Endothelial cell (in vitro differentiated cells): Measurements from ENCODE around the gene SF1. TPM values are rescaled to one million over a fixed set of nuclear protein-coding genes. Genes with fewer than 3 reads are reported as not detected.

Source experiments
- DNase-seq: peaks from one replicate; pipeline ENCODE4 v3.0.0; 2021; ENCODE audit warnings: low spot score
- H3K27ac Mint-ChIP-seq: one replicate; pipeline ENCODE4 v1.8.0; 2021; ENCODE audit warnings: mixed read lengths, inconsistent platforms; ENCODE audit not compliant: unreplicated experiment
- H3K27me3 Mint-ChIP-seq: one replicate; pipeline ENCODE4 v1.8.0; 2021; ENCODE audit warnings: mild to moderate bottlenecking, moderate library complexity, mixed read lengths, inconsistent platforms; ENCODE audit not compliant: unreplicated experiment
- H3K36me3 Mint-ChIP-seq: one replicate; pipeline ENCODE4 v1.8.0; 2021; ENCODE audit warnings: mild to moderate bottlenecking, low read depth, mixed read lengths, inconsistent platforms; ENCODE audit not compliant: unreplicated experiment
- H3K4me1 Mint-ChIP-seq: one replicate; pipeline ENCODE4 v1.8.0; 2021; ENCODE audit warnings: mild to moderate bottlenecking, mixed read lengths, inconsistent platforms; ENCODE audit not compliant: unreplicated experiment
- H3K4me3 Mint-ChIP-seq: one replicate; pipeline ENCODE4 v1.8.0; 2021; ENCODE audit warnings: mild to moderate bottlenecking, mixed read lengths, inconsistent platforms; ENCODE audit not compliant: unreplicated experiment
- H3K9me3 Mint-ChIP-seq: one replicate; pipeline ENCODE4 v1.8.0; 2021; ENCODE audit warnings: mixed read lengths, inconsistent platforms; ENCODE audit not compliant: unreplicated experiment
- total RNA-seq: library from RNA; stranded (reverse); fragmentation: NEBNext Ultra II Directional; extraction: Animal tissue kit (Norgen Biotek cat#: 25700); gene quantifications from one replicate; pipeline ENCODE4 v1.2.1, GENCODE V29; 2021; ENCODE audit not compliant: unreplicated experiment
- TF ChIP-seq, protein P1 (sequence below): fragments of 200-600 bp; sonication (generic); IDR thresholded peaks from one replicate; pipeline ENCODE4 v1.5.0; 2021; ENCODE audit warnings: antibody characterized with exemption; ENCODE audit not compliant: unreplicated experiment

SF1 gene
- total RNA-seq, 1 donor from 2014 or later, result 322 TPM

GRCh38 chr11:64743591-64744543, 34.5 kb downstream of the SF1 start, which contains the start of gene RASGRP2:
Gene RASGRP2, minus strand, starts transcription at chr11:64744142. Its CDS starts 1,276 bp downstream, at chr11:64742866.
- H3K4me3 Mint-ChIP-seq, result peak within 1 kb of the TSS; percentile 93
- H3K4me1 Mint-ChIP-seq, result peaks cover 21% of the 10 kb centered on the region
- H3K36me3 Mint-ChIP-seq, result peaks cover 13% of the 10 kb centered on the region
- TF ChIP-seq, protein P1, sequence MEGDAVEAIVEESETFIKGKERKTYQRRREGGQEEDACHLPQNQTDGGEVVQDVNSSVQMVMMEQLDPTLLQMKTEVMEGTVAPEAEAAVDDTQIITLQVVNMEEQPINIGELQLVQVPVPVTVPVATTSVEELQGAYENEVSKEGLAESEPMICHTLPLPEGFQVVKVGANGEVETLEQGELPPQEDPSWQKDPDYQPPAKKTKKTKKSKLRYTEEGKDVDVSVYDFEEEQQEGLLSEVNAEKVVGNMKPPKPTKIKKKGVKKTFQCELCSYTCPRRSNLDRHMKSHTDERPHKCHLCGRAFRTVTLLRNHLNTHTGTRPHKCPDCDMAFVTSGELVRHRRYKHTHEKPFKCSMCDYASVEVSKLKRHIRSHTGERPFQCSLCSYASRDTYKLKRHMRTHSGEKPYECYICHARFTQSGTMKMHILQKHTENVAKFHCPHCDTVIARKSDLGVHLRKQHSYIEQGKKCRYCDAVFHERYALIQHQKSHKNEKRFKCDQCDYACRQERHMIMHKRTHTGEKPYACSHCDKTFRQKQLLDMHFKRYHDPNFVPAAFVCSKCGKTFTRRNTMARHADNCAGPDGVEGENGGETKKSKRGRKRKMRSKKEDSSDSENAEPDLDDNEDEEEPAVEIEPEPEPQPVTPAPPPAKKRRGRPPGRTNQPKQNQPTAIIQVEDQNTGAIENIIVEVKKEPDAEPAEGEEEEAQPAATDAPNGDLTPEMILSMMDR, result peak; percentile 33
- peak; percentile 90 for DNase-seq
- H3K9me3 Mint-ChIP-seq, result no peaks in the 10 kb centered on the region
- peaks cover 14% of the 10 kb centered on the region for H3K27me3 Mint-ChIP-seq
- peak within 1 kb of the TSS; percentile 68 for H3K27ac Mint-ChIP-seq

- DNase-seq, result peak; percentile 86
- no peak overlapping the region for H3K27ac Mint-ChIP-seq
- TF ChIP-seq, protein P1, result peak; percentile 98
- H3K9me3 Mint-ChIP-seq, result no peaks in the 10 kb centered on the region
- no peak overlapping the region for H3K4me3 Mint-ChIP-seq
- H3K27me3 Mint-ChIP-seq, result peaks cover 14% of the 10 kb centered on the region
- peaks cover 21% of the 10 kb centered on the region for H3K4me1 Mint-ChIP-seq
- H3K36me3 Mint-ChIP-seq, result peaks cover 13% of the 10 kb centered on the region
Observed at GRCh38 chr11:64742889-64743590, 35.3 kb downstream of the SF1 start.

GRCh38 chr11:64742087-64742888, 36.1 kb downstream of the SF1 start:
- H3K4me3 Mint-ChIP-seq, result peak overlapping the region; percentile 86
- no peaks in the 10 kb centered on the region for H3K9me3 Mint-ChIP-seq
- peaks cover 13% of the 10 kb centered on the region for H3K36me3 Mint-ChIP-seq
- peak; percentile 58 for DNase-seq
- TF ChIP-seq, protein P1, result no peak
- H3K27ac Mint-ChIP-seq, result no peak overlapping the region
- H3K27me3 Mint-ChIP-seq, result peaks cover 14% of the 10 kb centered on the region
- H3K4me1 Mint-ChIP-seq, result peaks cover 21% of the 10 kb centered on the region

GRCh38 chr11:64741375-64742086, 36.8 kb downstream of the SF1 start:
- H3K27me3 Mint-ChIP-seq, result peaks cover 14% of the 10 kb centered on the region
- peaks cover 21% of the 10 kb centered on the region for H3K4me1 Mint-ChIP-seq
- no peak for DNase-seq
- H3K27ac Mint-ChIP-seq, result peak overlapping the region; percentile 88
- peaks cover 17% of the 10 kb centered on the region for H3K36me3 Mint-ChIP-seq
- TF ChIP-seq, protein P1, result no peak
- no peaks in the 10 kb centered on the region for H3K9me3 Mint-ChIP-seq
- H3K4me3 Mint-ChIP-seq, result peak overlapping the region; percentile 86
